Stimulated activated CD4-positive, alpha-beta T cell treated with anti-CD3 and anti-CD28 coated beads, Interleukin-4, amount 100 ng/mL, for 4 hours (primary cell): ENCODE results near the gene FGF18.
"Not testable (repeated sequence)": the region's sequence is repeated elsewhere in the genome, so short reads cannot be mapped to it uniquely, and the experiment has no call there.

Experiments used
- DNase-seq, 2 experiments: peaks; one replicate each; pipeline ENCODE4 v3.0.0-alpha.2; 2020

FGF18 gene

GRCh38 chr5:171418982-171419687, at the start of gene FGF18:
Gene FGF18 (plus strand): TSS chr5:171419647. CDS start chr5:171420200, 553 bp downstream.
- DNase-seq, result peak; percentile 14 to 30

- no peak for DNase-seq
These were observed 49.5 kb upstream of the FGF18 start for GRCh38 chr5:171369898-171370297.

- not testable (repeated sequence) for DNase-seq
These were observed 48.6 kb upstream of the FGF18 start for GRCh38 chr5:171370881-171371280.

- DNase-seq, result no peak
These were observed 48.1 kb upstream of the FGF18 start for GRCh38 chr5:171371326-171371725.

GRCh38 chr5:171379961-171380360, 39.5 kb upstream of the FGF18 start:
- no peak for DNase-seq

GRCh38 chr5:171384416-171384815, 35.0 kb upstream of the FGF18 start:
- not testable (repeated sequence) for DNase-seq

- peak in 1 of 2 experiments; percentile 40 for DNase-seq
These were observed 34.4 kb upstream of the FGF18 start for GRCh38 chr5:171384999-171385398.

- DNase-seq, result no peak
These were observed 33.3 kb upstream of the FGF18 start for GRCh38 chr5:171386006-171386671.

- no peak for DNase-seq
These were observed 32.5 kb upstream of the FGF18 start for GRCh38 chr5:171386861-171387344.

- DNase-seq, result peak; percentile 94 to 99
These were observed 32.0 kb upstream of the FGF18 start, which contains the start of gene NPM1 for GRCh38 chr5:171387345-171387969. Gene NPM1 (plus strand): TSS chr5:171387849. CDS start chr5:171387949, 100 bp downstream.

GRCh38 chr5:171387970-171388815, 31.3 kb upstream of the FGF18 start:
- DNase-seq, result peak; percentile 80 to 84

- DNase-seq, result peak in 1 of 2 experiments; percentile 10
These were observed 30.7 kb upstream of the FGF18 start for GRCh38 chr5:171388816-171389168.

GRCh38 chr5:171390883-171391677, 28.4 kb upstream of the FGF18 start:
- DNase-seq, result no peak

- no peak for DNase-seq
These were observed 27.4 kb upstream of the FGF18 start for GRCh38 chr5:171391996-171392577.

GRCh38 chr5:171392585-171393159, 26.8 kb upstream of the FGF18 start:
- DNase-seq, result no peak

- no peak for DNase-seq
These were observed 24.4 kb upstream of the FGF18 start for GRCh38 chr5:171395042-171395441.

GRCh38 chr5:171396583-171396982, 22.9 kb upstream of the FGF18 start:
- DNase-seq, result not testable (repeated sequence)

GRCh38 chr5:171397190-171397589, 22.3 kb upstream of the FGF18 start:
- no peak for DNase-seq

- no peak for DNase-seq
These were observed 21.8 kb upstream of the FGF18 start for GRCh38 chr5:171397599-171397998.

- DNase-seq, result not testable (repeated sequence)
These were observed 20.8 kb upstream of the FGF18 start for GRCh38 chr5:171398660-171399059.

GRCh38 chr5:171400169-171400568, 19.3 kb upstream of the FGF18 start:
- no peak for DNase-seq
